GM18498 (cell line): ENCODE results near the gene PELI2.

ENCODE experiments used
- ATAC-seq: cut with Tn5 transposase; IDR thresholded peaks from one replicate; pipeline ENCODE4 v1.9.1; 2021; ENCODE audit warnings: mild to moderate bottlenecking, moderate library complexity; ENCODE audit not compliant: unreplicated experiment

The PELI2 gene

GRCh38 chr14:56117765-56118610, at the start of gene PELI2:
Gene PELI2 (plus strand): TSS chr14:56118411. CDS start chr14:56118661, 250 bp downstream.
- ATAC-seq, result peak; percentile 83

GRCh38 chr14:56073799-56074198, 44.4 kb upstream of the PELI2 start:
- ATAC-seq, result no peak

- no peak for ATAC-seq
Observed at GRCh38 chr14:56075301-56075700, 42.9 kb upstream of the PELI2 start.

GRCh38 chr14:56081139-56081538, 37.1 kb upstream of the PELI2 start:
- no peak for ATAC-seq

- no peak for ATAC-seq
Observed at GRCh38 chr14:56082880-56083279, 35.3 kb upstream of the PELI2 start.

- no peak for ATAC-seq
Observed at GRCh38 chr14:56085471-56085870, 32.7 kb upstream of the PELI2 start.

- no peak for ATAC-seq
Observed at GRCh38 chr14:56087671-56088471, 30.3 kb upstream of the PELI2 start.

- ATAC-seq, result no peak
Observed at GRCh38 chr14:56088941-56089340, 29.3 kb upstream of the PELI2 start.

GRCh38 chr14:56092763-56093162, 25.4 kb upstream of the PELI2 start:
- ATAC-seq, result no peak

- ATAC-seq, result no peak
Observed at GRCh38 chr14:56094076-56094475, 24.1 kb upstream of the PELI2 start.

GRCh38 chr14:56098021-56098420, 20.2 kb upstream of the PELI2 start:
- ATAC-seq, result no peak

GRCh38 chr14:56099081-56099797, 19.0 kb upstream of the PELI2 start:
- ATAC-seq, result no peak

GRCh38 chr14:56100556-56100955, 17.7 kb upstream of the PELI2 start:
- no peak for ATAC-seq

- ATAC-seq, result no peak
Observed at GRCh38 chr14:56102941-56103340, 15.3 kb upstream of the PELI2 start.

GRCh38 chr14:56107615-56108014, 10.6 kb upstream of the PELI2 start:
- no peak for ATAC-seq

GRCh38 chr14:56108057-56108456, 10.2 kb upstream of the PELI2 start:
- no peak for ATAC-seq

- ATAC-seq, result no peak
Observed at GRCh38 chr14:56112781-56113180, 5.4 kb upstream of the PELI2 start.

GRCh38 chr14:56115334-56115870, 2.8 kb upstream of the PELI2 start:
- no peak for ATAC-seq

GRCh38 chr14:56115976-56116893, 2.0 kb upstream of the PELI2 start:
- no peak for ATAC-seq

GRCh38 chr14:56118611-56119181, 485 bp downstream of the PELI2 start:
- ATAC-seq, result peak; percentile 19
